GM19023 (cell line): ENCODE measurements around the gene TARBP2.
"Not testable (repeated sequence)": the region's sequence is repeated elsewhere in the genome, so short reads cannot be mapped to it uniquely, and the experiment has no call there.

Source experiments
- ATAC-seq: cut with Tn5 transposase; IDR thresholded peaks from one replicate; pipeline ENCODE4 v1.9.1; 2021; ENCODE audit warnings: mild to moderate bottlenecking, moderate library complexity; ENCODE audit not compliant: unreplicated experiment

Gene TARBP2

GRCh38 chr12:53474077-53474476 is 27.0 kb upstream of the TARBP2 start:
- ATAC-seq = no peak

- ATAC-seq = no peak
Observed at GRCh38 chr12:53474819-53475218, 26.3 kb upstream of the TARBP2 start.

- ATAC-seq = no peak
Observed at GRCh38 chr12:53476769-53477209, 24.3 kb upstream of the TARBP2 start.

- ATAC-seq = no peak
Observed at GRCh38 chr12:53478865-53479264, 22.2 kb upstream of the TARBP2 start.

- no peak for ATAC-seq
Observed at GRCh38 chr12:53479331-53479730, 21.8 kb upstream of the TARBP2 start.

GRCh38 chr12:53480491-53481442 is 20.3 kb upstream of the TARBP2 start:
- no peak for ATAC-seq

GRCh38 chr12:53481458-53481857 is 19.6 kb upstream of the TARBP2 start:
- ATAC-seq = not testable (repeated sequence)

GRCh38 chr12:53481939-53482586 is 19.0 kb upstream of the TARBP2 start:
- no peak for ATAC-seq

- no peak for ATAC-seq
Observed at GRCh38 chr12:53482626-53483168, 18.4 kb upstream of the TARBP2 start.

GRCh38 chr12:53483225-53483978 is 17.7 kb upstream of the TARBP2 start:
- no peak for ATAC-seq

- no peak for ATAC-seq
Observed at GRCh38 chr12:53483979-53484377, 17.1 kb upstream of the TARBP2 start.

GRCh38 chr12:53484686-53485575 is 16.2 kb upstream of the TARBP2 start:
- ATAC-seq = no peak

- ATAC-seq = no peak
Observed at GRCh38 chr12:53485955-53486735, 14.9 kb upstream of the TARBP2 start.

- no peak for ATAC-seq
Observed at GRCh38 chr12:53486736-53487487, 14.2 kb upstream of the TARBP2 start.

- no peak for ATAC-seq
Observed at GRCh38 chr12:53489242-53489864, 11.7 kb upstream of the TARBP2 start.

- no peak for ATAC-seq
Observed at GRCh38 chr12:53492188-53492587, 8.9 kb upstream of the TARBP2 start.

- ATAC-seq = peak; percentile 97
Observed at GRCh38 chr12:53492830-53493609, 8.1 kb upstream of the TARBP2 start.
